ENCODE results near the gene INS. TPM values are rescaled to one million over a fixed set of nuclear protein-coding genes. Genes with fewer than 3 reads are reported as not detected.
A peak's percentile ranks its signal among the peaks of the same experiment; 100 is the strongest.

The INS gene
- total RNA-seq, 2 donors from 2014 or later, result not detected

GRCh38 chr11:2208691-2209369 lies 47.8 kb upstream of the INS start:
- WGBS, result 48% methylated on average over 24 of the region's 24 CpGs
- no peaks in the 10 kb centered on the region for H3K9me3 ChIP-seq
- H3K27me3 ChIP-seq (replicated peaks; ENCODE audit: insufficient read depth), result no peaks in the 10 kb centered on the region
- TF ChIP-seq CTCF (IDR thresholded peaks at IDR 0.05), result peak in 2 of 4 experiments; percentile 40 to 45
- TF ChIP-seq POLR2A (IDR thresholded peaks at IDR 0.05), result no peak
- TF ChIP-seq POLR2AphosphoS5 (IDR thresholded peaks at IDR 0.05), result peak; percentile 33
- peak; percentile 36 for DNase-seq (ENCODE audit: low spot score)
- no peaks in the 10 kb centered on the region for H3K36me3 ChIP-seq
- H3K4me3 ChIP-seq, result no peak overlapping the region
- intact Hi-C loops (cut with DNase I), result no loop called here
- H3K4me1 ChIP-seq (replicated peaks), result no peaks in the 10 kb centered on the region
- no peak overlapping the region for H3K27ac ChIP-seq

- intact Hi-C loops (cut with DNase I), result no loop called here
- no peak for DNase-seq (ENCODE audit: low spot score)
- no peak overlapping the region for H3K27ac ChIP-seq
Measured at GRCh38 chr11:2207773-2208621, 47.0 kb upstream of the INS start.

GRCh38 chr11:2207212-2207611 lies 46.2 kb upstream of the INS start:
- Histone ChIP-seq H3K27ac (no peak overlapping the region), H3K27me3 (replicated peaks; ENCODE audit: insufficient read depth) (no peaks in the 10 kb centered on the region), H3K9me3 (no peaks in the 10 kb centered on the region), H3K4me3 (no peak overlapping the region), H3K36me3 (no peaks in the 10 kb centered on the region), H3K4me1 (replicated peaks) (peaks cover 10% of the 10 kb centered on the region)
- 92% methylated on average over 11 of the region's 11 CpGs for WGBS
- intact Hi-C loops (cut with DNase I), result no loop called here
- TF ChIP-seq CTCF (IDR thresholded peaks at IDR 0.05) (no peak), POLR2A (IDR thresholded peaks at IDR 0.05) (no peak), POLR2AphosphoS5 (IDR thresholded peaks at IDR 0.05) (no peak)
- no peak for DNase-seq (ENCODE audit: low spot score)

More at GRCh38 chr11:2207773-2208621, 47.0 kb upstream of the INS start:
- peaks cover 4% of the 10 kb centered on the region for H3K4me1 ChIP-seq (replicated peaks)
- H3K9me3 ChIP-seq, result no peaks in the 10 kb centered on the region
- TF ChIP-seq CTCF (IDR thresholded peaks at IDR 0.05), result no peak
- TF ChIP-seq POLR2AphosphoS5 (IDR thresholded peaks at IDR 0.05), result no peak
- no peak for TF ChIP-seq POLR2A (IDR thresholded peaks at IDR 0.05)
- no peaks in the 10 kb centered on the region for H3K27me3 ChIP-seq (replicated peaks; ENCODE audit: insufficient read depth)
- 75% methylated on average over 24 of the region's 24 CpGs for WGBS
- no peak overlapping the region for H3K4me3 ChIP-seq
- H3K36me3 ChIP-seq, result no peaks in the 10 kb centered on the region

GRCh38 chr11:2205981-2206690 lies 45.1 kb upstream of the INS start:
- H3K9me3 ChIP-seq, result no peaks in the 10 kb centered on the region
- DNase-seq (ENCODE audit: low spot score), result no peak
- WGBS, result 84% methylated on average over 12 of the region's 12 CpGs
- intact Hi-C loops (cut with DNase I), result no loop called here
- H3K36me3 ChIP-seq, result no peaks in the 10 kb centered on the region
- no peak overlapping the region for H3K4me3 ChIP-seq
- peaks cover 10% of the 10 kb centered on the region for H3K4me1 ChIP-seq (replicated peaks)
- H3K27me3 ChIP-seq (replicated peaks; ENCODE audit: insufficient read depth), result no peaks in the 10 kb centered on the region
- no peak overlapping the region for H3K27ac ChIP-seq
- TF ChIP-seq POLR2AphosphoS5 (IDR thresholded peaks at IDR 0.05) (no peak), POLR2A (IDR thresholded peaks at IDR 0.05) (no peak), CTCF (IDR thresholded peaks at IDR 0.05) (no peak)

Data from prostate gland (tissue), 2 donors.